ENCODE measurements around the gene MTTP.
A peak's percentile ranks its signal among the peaks of the same experiment; 100 is the strongest.

Gene MTTP

GRCh38 chr4:99540277-99540939 is 34.2 kb upstream of the MTTP start:
- DNase-seq (ENCODE audit: extremely low spot score): no peak
- ChIA-PET POLR2A (no interaction called here), CTCF (interaction anchor here (1.0 kb wide), 1 partner anchor 11 kb away, joined by 4 read pairs; no protein-coding TSS in a partner anchor)

GRCh38 chr4:99552872-99553271 is 21.8 kb upstream of the MTTP start:
- DNase-seq (ENCODE audit: extremely low spot score): no peak
- ChIA-PET CTCF (interaction anchor here (1.2 to 3.9 kb wide), 3 partner anchors 12 to 257 kb away, joined by 3 to 14 read pairs (median 4); no protein-coding TSS in a partner anchor), POLR2A (no interaction called here)
- no peak for TF ChIP-seq CTCF (IDR thresholded peaks at IDR 0.05; ENCODE audit: control extremely low read depth, extremely low read depth, low read depth, missing control alignments)

More at GRCh38 chr4:99540277-99540939, 34.2 kb upstream of the MTTP start:
- no peak for TF ChIP-seq CTCF (IDR thresholded peaks at IDR 0.05; ENCODE audit: control extremely low read depth, extremely low read depth, low read depth, missing control alignments)

- ChIA-PET POLR2A (interaction anchor here (0.6 to 0.9 kb wide), 2 partner anchors 331 to 385 kb away, joined by 3 to 4 read pairs; no protein-coding TSS in a partner anchor), CTCF (interaction anchor here (0.7 to 3.5 kb wide), 14 partner anchors 9 to 384 kb away, joined by 3 to 30 read pairs (median 4); partner anchors contain the start of gene DNAJB14)
- no peak for TF ChIP-seq CTCF (IDR thresholded peaks at IDR 0.05; ENCODE audit: control extremely low read depth, extremely low read depth, low read depth, missing control alignments)
- peak; percentile 91 for DNase-seq (ENCODE audit: extremely low spot score)
Observed at GRCh38 chr4:99563310-99564186, 11.1 kb upstream of the MTTP start, which contains the start of gene TRMT10A. Gene TRMT10A (minus strand): TSS chr4:99564039. CDS start chr4:99559338, 4,701 bp downstream.

GRCh38 chr4:99564921-99565320 is 9.7 kb upstream of the MTTP start:
- POLR2A ChIA-PET: no interaction called here
- no peak for TF ChIP-seq CTCF (IDR thresholded peaks at IDR 0.05; ENCODE audit: control extremely low read depth, extremely low read depth, low read depth, missing control alignments)
- CTCF ChIA-PET: interaction anchor here (0.6 to 3.5 kb wide), 4 partner anchors 12 to 384 kb away, joined by 3 to 30 read pairs (median 8); no protein-coding TSS in a partner anchor
- no peak for DNase-seq (ENCODE audit: extremely low spot score)

- no peak for DNase-seq (ENCODE audit: extremely low spot score)
- ChIA-PET POLR2A (no interaction called here), CTCF (no interaction called here)
- no peak for TF ChIP-seq CTCF (IDR thresholded peaks at IDR 0.05; ENCODE audit: control extremely low read depth, extremely low read depth, low read depth, missing control alignments)
Observed at GRCh38 chr4:99571883-99572282, 2.7 kb upstream of the MTTP start.

GRCh38 chr4:99572527-99573240 is 1.9 kb upstream of the MTTP start:
- CTCF ChIA-PET: interaction anchor here (1.3 to 1.7 kb wide), 3 partner anchors 9 to 235 kb away, joined by 3 to 7 read pairs (median 3); partner anchors contain the start of gene TRMT10A
- POLR2A ChIA-PET: no interaction called here
- TF ChIP-seq CTCF (IDR thresholded peaks at IDR 0.05; ENCODE audit: control extremely low read depth, extremely low read depth, low read depth, missing control alignments): no peak
- no peak for DNase-seq (ENCODE audit: extremely low spot score)
